Chondrocyte (in vitro differentiated cells): ENCODE results near the gene CLDN24. TPM values are rescaled to one million over a fixed set of nuclear protein-coding genes. Genes with fewer than 3 reads are reported as not detected.

ENCODE experiments used
- DNase-seq: peaks from one replicate; pipeline ENCODE4 v3.0.0; 2021; ENCODE audit warnings: mixed read lengths, low spot score
- H3K27ac Mint-ChIP-seq: one replicate; pipeline ENCODE4 v1.8.0; 2021; ENCODE audit warnings: mild to moderate bottlenecking, moderate library complexity, mixed read lengths; ENCODE audit not compliant: unreplicated experiment
- H3K27me3 Mint-ChIP-seq: 2 replicates; pipeline ENCODE4 v1.8.0; 2021; ENCODE audit warnings: low read depth, mixed read lengths
- H3K36me3 Mint-ChIP-seq: 2 replicates; pipeline ENCODE4 v1.8.0; 2021; ENCODE audit warnings: low read depth, mixed read lengths
- H3K4me1 Mint-ChIP-seq: 2 replicates; pipeline ENCODE4 v1.8.0; 2021; ENCODE audit warnings: low read depth, mild to moderate bottlenecking, mixed read lengths
- H3K4me3 Mint-ChIP-seq: one replicate; pipeline ENCODE4 v1.8.0; 2021; ENCODE audit warnings: mild to moderate bottlenecking, moderate library complexity, mixed read lengths; ENCODE audit not compliant: unreplicated experiment
- H3K9me3 Mint-ChIP-seq: 2 replicates; pipeline ENCODE4 v1.8.0; 2021; ENCODE audit warnings: low read depth, mixed read lengths
- total RNA-seq: library from RNA; stranded (reverse); gene quantifications from 3 replicates; pipeline ENCODE4 v1.2.1, GENCODE V29; 2021
- TF ChIP-seq, protein P1 (sequence below): fragments of 200-600 bp; sonication (generic); IDR thresholded peaks from 2 replicates; pipeline ENCODE4 v1.5.0; 2021; ENCODE audit warnings: antibody characterized with exemption, mild to moderate bottlenecking, moderate library complexity

The CLDN24 gene
- total RNA-seq, 1 donor from 2014 or later, result not detected

- Mint-ChIP-seq H3K9me3 (no peaks in the 10 kb centered on the region), H3K27me3 (no peaks in the 10 kb centered on the region), H3K4me3 (no peak overlapping the region), H3K27ac (no peak overlapping the region), H3K4me1 (no peaks in the 10 kb centered on the region), H3K36me3 (peaks cover 38% of the 10 kb centered on the region)
- TF ChIP-seq, protein P1, sequence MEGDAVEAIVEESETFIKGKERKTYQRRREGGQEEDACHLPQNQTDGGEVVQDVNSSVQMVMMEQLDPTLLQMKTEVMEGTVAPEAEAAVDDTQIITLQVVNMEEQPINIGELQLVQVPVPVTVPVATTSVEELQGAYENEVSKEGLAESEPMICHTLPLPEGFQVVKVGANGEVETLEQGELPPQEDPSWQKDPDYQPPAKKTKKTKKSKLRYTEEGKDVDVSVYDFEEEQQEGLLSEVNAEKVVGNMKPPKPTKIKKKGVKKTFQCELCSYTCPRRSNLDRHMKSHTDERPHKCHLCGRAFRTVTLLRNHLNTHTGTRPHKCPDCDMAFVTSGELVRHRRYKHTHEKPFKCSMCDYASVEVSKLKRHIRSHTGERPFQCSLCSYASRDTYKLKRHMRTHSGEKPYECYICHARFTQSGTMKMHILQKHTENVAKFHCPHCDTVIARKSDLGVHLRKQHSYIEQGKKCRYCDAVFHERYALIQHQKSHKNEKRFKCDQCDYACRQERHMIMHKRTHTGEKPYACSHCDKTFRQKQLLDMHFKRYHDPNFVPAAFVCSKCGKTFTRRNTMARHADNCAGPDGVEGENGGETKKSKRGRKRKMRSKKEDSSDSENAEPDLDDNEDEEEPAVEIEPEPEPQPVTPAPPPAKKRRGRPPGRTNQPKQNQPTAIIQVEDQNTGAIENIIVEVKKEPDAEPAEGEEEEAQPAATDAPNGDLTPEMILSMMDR, result no peak
- no peak for DNase-seq
Observed at GRCh38 chr4:183287309-183287659, 34.9 kb downstream of the CLDN24 start.

DNA sequence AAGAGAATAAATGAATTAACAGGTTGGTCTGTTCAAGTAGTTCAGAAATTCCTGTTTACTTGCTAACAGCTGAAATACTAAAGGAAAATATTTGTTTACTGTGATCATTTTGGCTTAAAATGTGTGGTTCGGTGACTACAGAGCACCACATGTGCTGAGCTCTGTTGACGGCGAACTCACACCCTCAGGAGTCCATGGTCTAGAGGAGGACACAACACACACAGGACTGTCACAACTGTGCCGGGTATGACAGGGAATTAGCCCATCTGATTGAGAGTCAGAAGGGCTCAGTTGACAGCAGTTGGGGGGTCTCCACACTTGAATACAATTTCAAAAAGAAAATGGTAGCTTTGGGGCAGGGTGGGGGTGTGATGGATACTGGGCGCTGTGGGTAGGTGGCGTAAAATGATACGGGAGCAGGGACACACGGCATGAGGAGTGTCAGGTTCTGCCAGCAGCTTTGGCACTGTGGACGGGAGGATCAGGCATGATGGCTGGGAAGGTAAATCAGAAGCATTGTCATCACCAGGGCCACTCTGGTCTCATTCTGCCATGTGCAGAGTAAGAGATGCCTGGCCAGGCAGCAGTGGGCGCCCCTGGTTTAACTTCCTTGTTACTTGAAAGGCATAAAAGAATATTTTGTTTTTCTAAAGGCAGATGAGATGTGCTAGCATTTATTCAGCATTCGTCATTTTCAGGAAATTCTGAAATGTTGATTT, 35.5 kb downstream of the CLDN24 start:
- H3K36me3 Mint-ChIP-seq, result peaks cover 38% of the 10 kb centered on the region
- DNase-seq, result no peak
- H3K4me3 Mint-ChIP-seq, result no peak overlapping the region
- H3K4me1 Mint-ChIP-seq, result no peaks in the 10 kb centered on the region
- no peak overlapping the region for H3K27ac Mint-ChIP-seq
- no peaks in the 10 kb centered on the region for H3K27me3 Mint-ChIP-seq
- H3K9me3 Mint-ChIP-seq, result no peaks in the 10 kb centered on the region
- TF ChIP-seq, protein P1, result no peak

DNA sequence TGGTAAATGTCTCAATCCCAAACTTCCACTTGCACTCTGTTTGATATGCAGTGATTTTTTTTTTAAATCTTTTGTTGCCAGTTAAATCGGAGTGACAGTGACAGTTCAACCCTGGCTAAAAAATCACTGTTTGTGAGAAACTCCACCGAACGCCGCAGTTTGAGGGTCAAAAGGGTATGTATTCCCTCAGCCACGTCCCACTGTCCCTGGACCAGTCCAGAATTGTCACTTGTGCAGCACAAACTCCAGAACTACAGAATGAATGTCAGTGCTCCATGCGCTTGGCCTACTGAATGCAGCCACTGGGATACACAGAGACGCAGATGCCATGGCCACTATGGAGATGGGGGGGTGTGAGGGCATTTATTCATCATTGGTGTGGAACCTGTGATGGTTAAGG, 36.3 kb downstream of the CLDN24 start:
- Mint-ChIP-seq H3K4me3 (no peak overlapping the region), H3K4me1 (no peaks in the 10 kb centered on the region), H3K27me3 (no peaks in the 10 kb centered on the region), H3K9me3 (no peaks in the 10 kb centered on the region), H3K36me3 (peaks cover 35% of the 10 kb centered on the region), H3K27ac (no peak overlapping the region)
- TF ChIP-seq, protein P1, result no peak
- DNase-seq, result no peak

DNA sequence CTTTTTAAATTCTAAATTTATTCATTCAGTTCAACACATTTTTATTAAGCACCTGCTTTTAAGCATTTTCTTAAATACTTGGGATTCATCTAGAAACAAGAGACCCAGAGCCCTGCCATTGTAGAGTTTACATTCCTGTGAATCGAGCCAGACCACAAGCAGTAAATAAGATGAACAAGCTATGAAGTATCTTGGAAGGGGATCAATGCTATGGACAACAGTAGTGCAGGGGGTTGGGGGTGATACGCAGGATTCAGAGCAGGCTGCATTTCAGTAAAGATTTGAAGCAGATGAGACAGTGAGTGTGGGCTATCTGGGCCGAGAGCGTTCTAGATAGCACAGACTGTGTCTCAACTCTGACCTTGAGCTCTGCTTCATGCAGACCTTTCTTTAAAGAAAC, 37.3 kb downstream of the CLDN24 start:
- Mint-ChIP-seq H3K27me3 (no peaks in the 10 kb centered on the region), H3K27ac (no peak overlapping the region), H3K4me3 (no peak overlapping the region), H3K36me3 (peaks cover 33% of the 10 kb centered on the region), H3K9me3 (no peaks in the 10 kb centered on the region), H3K4me1 (no peaks in the 10 kb centered on the region)
- TF ChIP-seq, protein P1, result no peak
- DNase-seq, result no peak

DNA sequence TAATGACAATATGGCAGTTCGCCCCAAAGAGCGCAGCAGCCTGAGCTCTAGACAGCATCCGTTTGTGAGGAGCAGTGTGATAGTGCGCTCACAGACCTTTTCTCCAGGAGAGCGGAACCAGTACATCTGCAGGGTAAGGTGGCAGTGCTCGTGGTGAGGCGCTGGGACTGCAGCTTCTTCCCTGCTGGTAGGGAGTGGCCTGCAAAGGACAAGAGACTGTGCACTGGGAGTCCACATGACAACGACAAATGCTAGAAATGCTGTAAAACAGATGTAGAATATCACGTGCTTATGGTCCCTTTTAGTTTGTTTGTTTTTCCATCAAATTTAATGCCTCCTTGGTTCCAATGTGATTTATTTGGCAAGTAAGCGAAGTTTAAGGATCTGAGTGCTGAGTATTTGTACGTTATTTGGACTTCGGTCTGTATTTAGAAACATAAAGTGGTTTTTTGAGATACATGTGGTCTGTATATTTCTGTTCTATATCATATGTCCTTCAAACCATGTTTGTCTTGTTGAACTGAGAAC, 37.9 kb downstream of the CLDN24 start:
- no peak overlapping the region for H3K27ac Mint-ChIP-seq
- TF ChIP-seq, protein P1, result no peak
- H3K27me3 Mint-ChIP-seq, result no peaks in the 10 kb centered on the region
- H3K36me3 Mint-ChIP-seq, result peaks cover 30% of the 10 kb centered on the region
- H3K4me1 Mint-ChIP-seq, result no peaks in the 10 kb centered on the region
- no peaks in the 10 kb centered on the region for H3K9me3 Mint-ChIP-seq
- no peak overlapping the region for H3K4me3 Mint-ChIP-seq
- no peak for DNase-seq
